SK-N-MC (cell line): Measurements from ENCODE around the gene LCN1.

Experiments used
- EZH2 ChIP-seq: fragments of 200-600 bp; sonication (generic); IDR thresholded peaks from one replicate; pipeline ENCODE4 v1.6.1; 2017; ENCODE audit warnings: antibody characterized with exemption
- FOXP2 ChIP-seq: optimal IDR thresholded peaks from 2 replicates; pipeline ENCODE3; 2011; ENCODE audit warnings: mild to moderate bottlenecking, moderate library complexity; ENCODE audit not compliant: insufficient read depth; ENCODE audit errors: extremely low read length, control extremely low read depth
- POLR2AphosphoS5 ChIP-seq: IDR thresholded peaks from 2 replicates; pipeline ENCODE4 v1.6.1; 2012; ENCODE audit warnings: mild to moderate bottlenecking, low read depth, low read length, borderline replicate concordance

GRCh38 chr9:135480940-135481310 is 40.3 kb upstream of the LCN1 start:
- TF ChIP-seq EZH2 (no peak), POLR2AphosphoS5 (no peak), FOXP2 (no peak)
